ENCODE data around the gene CBFA2T2. TPM values are rescaled to one million over a fixed set of nuclear protein-coding genes. Genes with fewer than 3 reads are reported as not detected.

The CBFA2T2 gene
- total RNA-seq, 1 experiment from 2014 or later = 13.1 TPM

DNA sequence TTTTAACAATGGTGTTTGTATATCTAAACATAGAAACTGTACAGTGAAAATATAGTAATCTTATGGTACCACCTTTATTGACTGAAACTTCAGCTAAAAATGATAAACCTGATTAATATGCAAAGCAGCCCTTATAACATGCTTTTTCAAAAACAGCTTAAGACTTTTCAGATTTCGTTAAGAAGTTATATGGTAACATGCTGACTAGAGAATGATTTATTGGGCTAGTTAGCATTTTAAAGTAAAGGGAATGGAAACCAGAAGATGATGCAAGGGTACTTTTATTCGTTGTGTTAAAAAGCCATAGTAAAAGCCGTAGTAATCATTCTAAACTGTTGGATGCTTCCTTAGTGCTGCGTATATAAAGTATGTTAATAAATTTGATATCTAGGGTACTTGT is 50.5 kb downstream of the CBFA2T2 start:
- no peaks in the 10 kb centered on the region for H3K9me3 ChIP-seq (ENCODE audit: low read depth, low read length, poor library complexity, severe bottlenecking)
- ChIA-PET CTCF (no interaction called here), POLR2A (ENCODE audit: low non-redundant PET) (no interaction called here)
- no peak for TF ChIP-seq CTCF (conservative IDR thresholded peaks at IDR 0.05; ENCODE audit: low read depth, low read length)
- no peak for TF ChIP-seq EZH2 (IDR thresholded peaks at IDR 0.05; ENCODE audit: borderline replicate concordance, low read depth, low read length, poor library complexity, severe bottlenecking)
- H3K36me3 ChIP-seq (ENCODE audit: insufficient read depth, low read length, poor library complexity, severe bottlenecking) = no peaks in the 10 kb centered on the region
- no peak overlapping the region for H3K27ac ChIP-seq (ENCODE audit: low read depth, low read length, poor library complexity, severe bottlenecking)
- peaks cover 12% of the 10 kb centered on the region for H3K4me1 ChIP-seq (ENCODE audit: insufficient read depth, low read length, poor library complexity, severe bottlenecking)
- no TSS peak for BruUV-seq (replicated peaks)
- DNase-seq (ENCODE audit: low spot score) = no peak
- intact Hi-C loops (cut with micrococcal nuclease; ENCODE audit: unreplicated experiment) = no loop called here
- H3K4me3 ChIP-seq (ENCODE audit: low read depth, low read length, poor library complexity, severe bottlenecking) = no peak overlapping the region
- H3K27me3 ChIP-seq (replicated peaks; ENCODE audit: insufficient read depth, low read depth, low read length, poor library complexity) = no peaks in the 10 kb centered on the region

DNA sequence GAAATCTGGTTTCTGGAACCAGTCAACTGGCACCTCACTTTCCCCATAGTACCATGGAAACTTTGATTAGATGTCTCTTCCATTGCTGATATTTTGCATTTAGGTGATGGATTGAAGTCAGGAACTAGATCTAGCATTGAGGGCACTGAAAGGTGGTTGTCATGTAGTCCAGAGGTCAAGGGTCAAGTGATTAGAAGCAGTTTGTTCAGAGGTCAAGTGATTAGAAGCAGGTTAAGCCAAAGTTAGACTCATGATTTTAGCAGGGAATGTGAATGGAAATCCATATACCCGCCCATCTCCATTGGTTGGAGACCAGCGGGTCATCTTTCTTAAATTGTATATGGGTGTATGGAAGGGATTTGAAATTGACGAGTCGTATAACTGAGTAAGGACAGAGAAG is 51.2 kb downstream of the CBFA2T2 start:
- DNase-seq (ENCODE audit: low spot score) = no peak
- H3K4me1 ChIP-seq (ENCODE audit: insufficient read depth, low read length, poor library complexity, severe bottlenecking) = peaks cover 12% of the 10 kb centered on the region
- CTCF ChIA-PET = no interaction called here
- no peak overlapping the region for H3K4me3 ChIP-seq (ENCODE audit: low read depth, low read length, poor library complexity, severe bottlenecking)
- no TSS peak for BruUV-seq (replicated peaks)
- no peaks in the 10 kb centered on the region for H3K27me3 ChIP-seq (replicated peaks; ENCODE audit: insufficient read depth, low read depth, low read length, poor library complexity)
- no peak for TF ChIP-seq EZH2 (IDR thresholded peaks at IDR 0.05; ENCODE audit: borderline replicate concordance, low read depth, low read length, poor library complexity, severe bottlenecking)
- TF ChIP-seq CTCF (conservative IDR thresholded peaks at IDR 0.05; ENCODE audit: low read depth, low read length) = no peak
- no peak overlapping the region for H3K27ac ChIP-seq (ENCODE audit: low read depth, low read length, poor library complexity, severe bottlenecking)
- no peaks in the 10 kb centered on the region for H3K9me3 ChIP-seq (ENCODE audit: low read depth, low read length, poor library complexity, severe bottlenecking)
- intact Hi-C loops (cut with micrococcal nuclease; ENCODE audit: unreplicated experiment) = no loop called here
- no peaks in the 10 kb centered on the region for H3K36me3 ChIP-seq (ENCODE audit: insufficient read depth, low read length, poor library complexity, severe bottlenecking)
- POLR2A ChIA-PET (ENCODE audit: low non-redundant PET) = no interaction called here

- Histone ChIP-seq H3K27me3 (replicated peaks; ENCODE audit: insufficient read depth, low read depth, low read length, poor library complexity) (no peaks in the 10 kb centered on the region), H3K4me1 (ENCODE audit: insufficient read depth, low read length, poor library complexity, severe bottlenecking) (peaks cover 12% of the 10 kb centered on the region), H3K4me3 (ENCODE audit: low read depth, low read length, poor library complexity, severe bottlenecking) (no peak overlapping the region), H3K27ac (ENCODE audit: low read depth, low read length, poor library complexity, severe bottlenecking) (no peak overlapping the region), H3K36me3 (ENCODE audit: insufficient read depth, low read length, poor library complexity, severe bottlenecking) (no peaks in the 10 kb centered on the region), H3K9me3 (ENCODE audit: low read depth, low read length, poor library complexity, severe bottlenecking) (no peaks in the 10 kb centered on the region)
- DNase-seq (ENCODE audit: low spot score) = no peak
- TF ChIP-seq CTCF (conservative IDR thresholded peaks at IDR 0.05; ENCODE audit: low read depth, low read length) (no peak), EZH2 (IDR thresholded peaks at IDR 0.05; ENCODE audit: borderline replicate concordance, low read depth, low read length, poor library complexity, severe bottlenecking) (no peak)
- ChIA-PET POLR2A (ENCODE audit: low non-redundant PET) (no interaction called here), CTCF (no interaction called here)
- intact Hi-C loops (cut with micrococcal nuclease; ENCODE audit: unreplicated experiment) = no loop called here
- no TSS peak for BruUV-seq (replicated peaks)
Measured at GRCh38 chr20:33541797-33542196, 51.9 kb downstream of the CBFA2T2 start.

Measured in A673 (cell line).